Vagina (tissue), 2 donors: Measurements from ENCODE around the gene COA1. TPM values are rescaled to one million over a fixed set of nuclear protein-coding genes. Genes with fewer than 3 reads are reported as not detected.

Experiments used
- DNase-seq, 2 donors: peaks; one replicate each; pipeline ENCODE4 v3.0.0-alpha.2; 2017; ENCODE audit errors: extremely low spot score in 2 of 2
- H3K27ac ChIP-seq: fragments of 200-600 bp; sonication (generic); one replicate; pipeline ENCODE4 v1.5.1; 2019
- H3K27me3 ChIP-seq: fragments of 200-600 bp; sonication (generic); one replicate; pipeline ENCODE4 v1.5.1; 2019
- H3K36me3 ChIP-seq, 2 donors: fragments of 200-600 bp; sonication (generic); one replicate each; pipeline ENCODE4 v1.5.1; 2017 to 2019
- H3K4me1 ChIP-seq: fragments of 200-600 bp; sonication (generic); one replicate; pipeline ENCODE4 v1.5.1; 2019
- H3K4me3 ChIP-seq, 2 donors: fragments of 200-600 bp; sonication (generic); 1 replicate in 1 of 2; 2 replicates in 1 of 2; pipeline ENCODE4 v1.5.1; 2016 to 2019
- H3K9me3 ChIP-seq: fragments of 200-600 bp; sonication (generic); one replicate; pipeline ENCODE4 v1.5.1; 2019
- POLR2A ChIP-seq, 2 donors: fragments of 450-650 bp; IDR thresholded peaks; one replicate each; pipeline ENCODE4 v1.6.1; 2017; ENCODE audit warnings: antibody characterized with exemption in 2 of 2, mild to moderate bottlenecking in 2 of 2, moderate library complexity in 2 of 2
- POLR2AphosphoS5 ChIP-seq, 2 donors: sonication (generic); formaldehyde crosslinking; IDR thresholded peaks; one replicate each; pipeline ENCODE4 v1.9.0; 2017; ENCODE audit warnings: antibody characterized with exemption in 2 of 2, mild to moderate bottlenecking in 2 of 2, low read depth in 1 of 2; ENCODE audit not compliant: insufficient read depth in 1 of 2
- intact Hi-C: fragments of 100-400 bp; cut with DNase I; formaldehyde crosslinking; loops from one replicate; pipeline ENCODE4 v1.15.1; 2023
- total RNA-seq: library from RNA; depleted of rRNA; stranded (reverse); fragments of >200 nt; gene quantifications from one replicate; pipeline ENCODE4 v1.2.3, GENCODE V29; 2016
- TF ChIP-seq, protein P1 (sequence below), 3 experiments: fragments of 450-650 bp in 2 of 3; fragments of 200-600 bp in 1 of 3; sonication (generic) in 1 of 3; IDR thresholded peaks; one replicate each; pipeline ENCODE4 v1.5.1; 2017 to 2019; ENCODE audit warnings: antibody characterized with exemption in 3 of 3, mild to moderate bottlenecking in 2 of 3, moderate library complexity in 2 of 3

COA1 gene
- total RNA-seq, 1 donor from 2014 or later = 47.6 TPM

DNA sequence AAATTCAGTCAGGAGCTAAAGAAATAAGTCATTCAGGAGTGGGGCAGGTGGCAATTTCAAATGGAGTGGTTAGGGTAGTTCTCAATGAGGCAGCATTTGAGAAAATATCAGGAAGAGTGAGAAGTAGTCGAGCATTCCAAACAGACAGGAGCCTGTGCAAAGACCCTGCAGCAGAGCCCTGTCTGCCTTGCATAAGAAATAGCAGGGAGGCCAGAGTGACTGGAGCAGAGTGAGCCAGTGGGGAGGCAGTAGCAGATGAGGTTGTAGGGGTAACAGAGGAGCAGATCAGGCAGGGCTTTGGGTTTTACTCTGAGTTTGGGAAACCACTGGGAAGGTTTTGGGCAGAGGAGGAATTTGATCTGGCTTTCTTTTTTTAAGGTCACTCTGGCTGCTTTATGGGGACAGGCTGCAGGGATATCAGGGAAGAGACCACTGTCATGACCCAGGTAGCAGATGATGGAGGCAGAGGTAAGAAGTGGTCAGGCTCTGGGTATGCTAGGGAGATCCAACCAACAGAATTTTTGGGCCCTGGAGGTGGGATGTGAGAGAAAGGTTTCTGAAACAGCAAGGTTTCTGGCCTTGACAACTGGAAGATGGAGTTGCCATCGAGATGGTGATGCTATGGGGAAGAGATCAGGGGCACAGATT lies 27.9 kb upstream of the COA1 start:
- intact Hi-C loops = no loop called here
- no peak overlapping the region for H3K4me3 ChIP-seq

DNA sequence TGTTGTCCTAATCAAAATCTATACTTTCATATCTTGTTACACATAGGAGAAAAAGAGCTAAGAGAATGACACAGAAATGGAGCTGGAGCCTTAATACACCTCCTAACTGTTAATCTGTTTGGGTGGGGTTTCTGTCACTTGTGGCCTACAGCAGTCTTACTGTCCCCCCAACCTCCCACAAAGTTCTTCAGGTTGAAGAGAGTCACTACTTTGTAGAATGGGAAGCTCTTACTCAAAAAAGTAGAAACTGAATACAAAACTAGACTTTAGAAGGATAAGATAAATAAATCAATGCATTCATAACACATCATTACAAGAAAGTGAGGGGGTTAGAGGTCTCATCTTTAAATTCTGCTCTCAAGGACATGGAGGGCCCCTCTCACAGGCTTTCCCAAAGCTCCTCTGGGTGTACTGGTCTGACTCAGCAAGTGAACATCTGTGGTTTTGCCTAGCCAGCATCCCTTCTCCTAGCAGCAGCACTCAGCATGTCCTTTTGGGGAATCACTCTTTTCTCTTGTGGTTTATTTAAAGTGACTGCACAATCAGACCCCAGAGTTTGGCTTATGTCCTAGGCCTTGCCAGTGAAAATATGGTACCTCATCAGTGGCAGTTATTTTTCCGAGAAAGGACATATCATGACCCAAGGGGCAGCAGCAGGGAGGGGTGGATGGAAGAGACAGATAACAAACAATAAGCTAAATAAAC lies 27.2 kb upstream of the COA1 start:
- Histone ChIP-seq H3K9me3 (no peaks in the 10 kb centered on the region), H3K27ac (no peak overlapping the region), H3K27me3 (no peaks in the 10 kb centered on the region), H3K4me1 (peaks cover 22% of the 10 kb centered on the region), H3K4me3 (no peak overlapping the region), H3K36me3 (no peaks in the 10 kb centered on the region)
- peak in 1 of 2 donors; percentile 56 for DNase-seq
- intact Hi-C loops = no loop called here
- TF ChIP-seq POLR2AphosphoS5 (IDR thresholded peaks at IDR 0.05; ENCODE audit: insufficient read depth in 1 of 2, low read depth in 1 of 2) (no peak), POLR2A (IDR thresholded peaks at IDR 0.05) (no peak)
- TF ChIP-seq, protein P1, sequence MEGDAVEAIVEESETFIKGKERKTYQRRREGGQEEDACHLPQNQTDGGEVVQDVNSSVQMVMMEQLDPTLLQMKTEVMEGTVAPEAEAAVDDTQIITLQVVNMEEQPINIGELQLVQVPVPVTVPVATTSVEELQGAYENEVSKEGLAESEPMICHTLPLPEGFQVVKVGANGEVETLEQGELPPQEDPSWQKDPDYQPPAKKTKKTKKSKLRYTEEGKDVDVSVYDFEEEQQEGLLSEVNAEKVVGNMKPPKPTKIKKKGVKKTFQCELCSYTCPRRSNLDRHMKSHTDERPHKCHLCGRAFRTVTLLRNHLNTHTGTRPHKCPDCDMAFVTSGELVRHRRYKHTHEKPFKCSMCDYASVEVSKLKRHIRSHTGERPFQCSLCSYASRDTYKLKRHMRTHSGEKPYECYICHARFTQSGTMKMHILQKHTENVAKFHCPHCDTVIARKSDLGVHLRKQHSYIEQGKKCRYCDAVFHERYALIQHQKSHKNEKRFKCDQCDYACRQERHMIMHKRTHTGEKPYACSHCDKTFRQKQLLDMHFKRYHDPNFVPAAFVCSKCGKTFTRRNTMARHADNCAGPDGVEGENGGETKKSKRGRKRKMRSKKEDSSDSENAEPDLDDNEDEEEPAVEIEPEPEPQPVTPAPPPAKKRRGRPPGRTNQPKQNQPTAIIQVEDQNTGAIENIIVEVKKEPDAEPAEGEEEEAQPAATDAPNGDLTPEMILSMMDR (IDR thresholded peaks at IDR 0.05) = no peak

More for the DNA sequence above, 27.9 kb upstream of the COA1 start:
- Histone ChIP-seq H3K4me1 (peaks cover 22% of the 10 kb centered on the region), H3K9me3 (no peaks in the 10 kb centered on the region), H3K36me3 (no peaks in the 10 kb centered on the region), H3K27ac (no peak overlapping the region), H3K27me3 (no peaks in the 10 kb centered on the region)
- TF ChIP-seq POLR2AphosphoS5 (IDR thresholded peaks at IDR 0.05; ENCODE audit: insufficient read depth in 1 of 2, low read depth in 1 of 2) (no peak), POLR2A (IDR thresholded peaks at IDR 0.05) (no peak)
- TF ChIP-seq, protein P1 (IDR thresholded peaks at IDR 0.05) = no peak
- DNase-seq = peak in 1 of 2 donors; percentile 79

GRCh38 chr7:43754596-43754995 lies 25.3 kb upstream of the COA1 start:
- no peaks in the 10 kb centered on the region for H3K9me3 ChIP-seq
- H3K4me1 ChIP-seq = peaks cover 14% of the 10 kb centered on the region
- intact Hi-C loops = no loop called here
- H3K36me3 ChIP-seq = no peaks in the 10 kb centered on the region
- H3K27me3 ChIP-seq = no peaks in the 10 kb centered on the region
- H3K27ac ChIP-seq = no peak overlapping the region
- no peak for TF ChIP-seq POLR2AphosphoS5 (IDR thresholded peaks at IDR 0.05; ENCODE audit: insufficient read depth in 1 of 2, low read depth in 1 of 2)
- TF ChIP-seq, protein P1 (IDR thresholded peaks at IDR 0.05) = no peak
- no peak for TF ChIP-seq POLR2A (IDR thresholded peaks at IDR 0.05)
- H3K4me3 ChIP-seq = no peak overlapping the region
- peak in 1 of 2 donors; percentile 60 for DNase-seq

DNA sequence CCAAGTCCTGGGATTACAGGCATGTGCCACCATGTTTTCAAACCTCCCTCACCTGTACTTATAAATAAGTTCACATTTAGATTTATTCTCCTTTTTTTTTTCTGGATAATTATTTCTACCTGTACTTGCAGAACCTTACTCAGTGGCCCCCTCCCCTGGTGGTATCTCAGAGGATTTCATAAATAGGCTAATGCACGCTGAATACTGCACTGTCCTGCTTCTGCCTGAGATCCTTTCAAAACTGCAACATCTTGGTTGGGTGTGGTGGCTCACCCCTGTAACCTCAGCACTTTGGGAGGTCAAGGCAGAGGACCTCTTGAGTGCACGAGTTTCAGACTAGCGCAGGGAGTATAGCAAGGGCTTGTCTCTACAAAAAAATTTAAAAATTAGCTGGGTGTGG lies 24.5 kb upstream of the COA1 start:
- peak in 1 of 2 donors; percentile 8 for DNase-seq
- intact Hi-C loops = no loop called here

More for the DNA sequence above, 24.5 kb upstream of the COA1 start:
- Histone ChIP-seq H3K36me3 (no peaks in the 10 kb centered on the region), H3K4me1 (peaks cover 8% of the 10 kb centered on the region), H3K27ac (no peak overlapping the region), H3K4me3 (no peak overlapping the region), H3K27me3 (no peaks in the 10 kb centered on the region), H3K9me3 (no peaks in the 10 kb centered on the region)
- TF ChIP-seq, protein P1 (IDR thresholded peaks at IDR 0.05) = no peak
- TF ChIP-seq POLR2A (IDR thresholded peaks at IDR 0.05) (no peak), POLR2AphosphoS5 (IDR thresholded peaks at IDR 0.05; ENCODE audit: insufficient read depth in 1 of 2, low read depth in 1 of 2) (no peak)
